ENCODE data around the gene FZD7.

- TF ChIP-seq CTCF (IDR thresholded peaks at IDR 0.05) (no peak), POLR2A (IDR thresholded peaks at IDR 0.05) (no peak)
Measured at GRCh38 chr2:202026507-202026906, 7.1 kb upstream of the FZD7 start.

All from testis (tissue), 2 donors.